ENCODE measurements around the gene EDIL3. TPM values are rescaled to one million over a fixed set of nuclear protein-coding genes. Genes with fewer than 3 reads are reported as not detected.

EDIL3 gene
- total RNA-seq, 3 donors from 2014 or later = 4.3 to 7.2 (median 4.6) TPM

- TF ChIP-seq CTCF (IDR thresholded peaks at IDR 0.05) (no peak), POLR2AphosphoS5 (IDR thresholded peaks at IDR 0.05) (no peak), POLR2A (IDR thresholded peaks at IDR 0.05) (no peak)
- intact Hi-C loops (cut with DNase I; ENCODE audit: low total_unique reads) = loop anchor here (10.0 kb wide), 1 partner anchor 409 kb away; no protein-coding TSS in a partner anchor
- H3K4me1 ChIP-seq = no peaks in the 10 kb centered on the region
- no peak for DNase-seq (ENCODE audit: low spot score in 2 of 2)
- no peak overlapping the region for H3K27ac ChIP-seq
- H3K4me3 ChIP-seq = no peak overlapping the region
- H3K27me3 ChIP-seq = no peaks in the 10 kb centered on the region
- no peaks in the 10 kb centered on the region for H3K36me3 ChIP-seq
- no peaks in the 10 kb centered on the region for H3K9me3 ChIP-seq
These were observed 98.7 kb downstream of the EDIL3 start for GRCh38 chr5:84285641-84286637.

GRCh38 chr5:84281383-84281782 lies 103.3 kb downstream of the EDIL3 start:
- no peak for TF ChIP-seq POLR2A (IDR thresholded peaks at IDR 0.05)
- TF ChIP-seq POLR2AphosphoS5 (IDR thresholded peaks at IDR 0.05) = no peak
- no peak for TF ChIP-seq CTCF (IDR thresholded peaks at IDR 0.05)
- no peak for DNase-seq (ENCODE audit: low spot score in 2 of 2)
- Histone ChIP-seq H3K4me3 (no peak overlapping the region), H3K4me1 (no peaks in the 10 kb centered on the region), H3K27me3 (no peaks in the 10 kb centered on the region), H3K9me3 (no peaks in the 10 kb centered on the region), H3K27ac (no peak overlapping the region), H3K36me3 (no peaks in the 10 kb centered on the region)
- intact Hi-C loops (cut with DNase I; ENCODE audit: low total_unique reads) = loop anchor here (10.0 kb wide), 1 partner anchor 413 kb away; no protein-coding TSS in a partner anchor

GRCh38 chr5:84279234-84279633 lies 105.4 kb downstream of the EDIL3 start:
- Histone ChIP-seq H3K9me3 (no peaks in the 10 kb centered on the region), H3K4me1 (no peaks in the 10 kb centered on the region), H3K27me3 (no peaks in the 10 kb centered on the region), H3K27ac (no peak overlapping the region), H3K36me3 (no peaks in the 10 kb centered on the region), H3K4me3 (no peak overlapping the region)
- DNase-seq (ENCODE audit: low spot score in 2 of 2) = no peak
- intact Hi-C loops (cut with DNase I; ENCODE audit: low total_unique reads) = loop anchor here (5.0 kb wide), 1 partner anchor 1098 kb away; no protein-coding TSS in a partner anchor
- TF ChIP-seq CTCF (IDR thresholded peaks at IDR 0.05) (no peak), POLR2A (IDR thresholded peaks at IDR 0.05) (no peak), POLR2AphosphoS5 (IDR thresholded peaks at IDR 0.05) (no peak)

GRCh38 chr5:84275609-84276008 lies 109.1 kb downstream of the EDIL3 start:
- Histone ChIP-seq H3K4me1 (no peaks in the 10 kb centered on the region), H3K9me3 (no peaks in the 10 kb centered on the region), H3K27me3 (no peaks in the 10 kb centered on the region), H3K36me3 (no peaks in the 10 kb centered on the region), H3K27ac (no peak overlapping the region), H3K4me3 (no peak overlapping the region)
- no peak for TF ChIP-seq POLR2A (IDR thresholded peaks at IDR 0.05)
- no peak for TF ChIP-seq POLR2AphosphoS5 (IDR thresholded peaks at IDR 0.05)
- TF ChIP-seq CTCF (IDR thresholded peaks at IDR 0.05) = no peak
- intact Hi-C loops (cut with DNase I; ENCODE audit: low total_unique reads) = loop anchor here (5.0 kb wide), 1 partner anchor 1102 kb away; no protein-coding TSS in a partner anchor
- DNase-seq (ENCODE audit: low spot score in 2 of 2) = no peak

Measured in breast epithelium (tissue), 4 donors.